Kidney (tissue), 14 donors: ENCODE results near the gene ZFYVE1. TPM values are rescaled to one million over a fixed set of nuclear protein-coding genes. Genes with fewer than 3 reads are reported as not detected.
A peak's percentile ranks its signal among the peaks of the same experiment; 100 is the strongest.

ENCODE experiments used
- DNase-seq, 5 donors: peaks; one replicate each; pipeline ENCODE4 v3.0.0-alpha.2; 2013 to 2020
- FAIRE-seq: peaks from 2 replicates; lab custom pipeline; 2012; peaks lifted over from hg19 to GRCh38; lab: Jason Lieb, UNC
- H3K27ac ChIP-seq, 2 donors: one replicate each; pipeline ENCODE4 v1.7.0; 2013; ENCODE audit warnings: low read depth in 2 of 2, low read length in 2 of 2, inconsistent platforms in 1 of 2
- H3K27me3 ChIP-seq: one replicate; pipeline ENCODE4 v1.7.1; 2013; ENCODE audit warnings: low read length, inconsistent platforms; ENCODE audit not compliant: control insufficient read depth, insufficient read depth
- H3K36me3 ChIP-seq, 3 donors: one replicate each; pipeline versions ENCODE4 v1.7.0 to v1.7.1; 2013; ENCODE audit warnings: low read length in 3 of 3, control low read depth in 1 of 3, inconsistent platforms in 1 of 3; ENCODE audit not compliant: insufficient read depth in 3 of 3, control insufficient read depth in 2 of 3
- H3K4me1 ChIP-seq, 3 donors: one replicate each; pipeline versions ENCODE4 v1.7.0 to v1.7.1; 2013; ENCODE audit warnings: low read length in 3 of 3, inconsistent platforms in 1 of 3, low read depth in 1 of 3; ENCODE audit not compliant: control insufficient read depth in 2 of 3, insufficient read depth in 2 of 3
- H3K4me3 ChIP-seq, 3 donors: one replicate each; pipeline versions ENCODE4 v1.7.0 to v1.8.1; 2013; ENCODE audit warnings: low read length in 3 of 3, control low read depth in 1 of 3, inconsistent platforms in 1 of 3
- H3K9ac ChIP-seq, 3 donors: one replicate each; pipeline versions ENCODE4 v1.7.0 to v1.7.1; 2013; ENCODE audit warnings: low read length in 3 of 3, control low read depth in 1 of 3, inconsistent platforms in 1 of 3
- H3K9me3 ChIP-seq, 3 donors: one replicate each; pipeline versions ENCODE4 v1.7.0 to v1.7.1; 2013; ENCODE audit warnings: low read length in 3 of 3, control low read depth in 1 of 3, inconsistent platforms in 1 of 3; ENCODE audit not compliant: control insufficient read depth in 2 of 3, insufficient read depth in 1 of 3
- CTCF ChIP-seq: IDR thresholded peaks from 3 replicates; pipeline ENCODE4 v1.5.1; 2012; ENCODE audit warnings: mild to moderate bottlenecking, moderate library complexity, borderline replicate concordance; ENCODE audit not compliant: insufficient read depth; ENCODE audit errors: extremely low read depth
- intact Hi-C: fragments of 100-400 bp; cut with DNase I; formaldehyde crosslinking; loops from one replicate; pipeline ENCODE4 v1.11.1; 2022
- polyA plus RNA-seq: library from polyadenylated mRNA; stranded (reverse); fragments of 350-450 nt; fragmentation: Illumina TruSeq; extraction: RNeasy Lipid Tissue Mini Kit (QIAGEN cat#74804); gene quantifications from one replicate; pipeline ENCODE4 v1.2.3, GENCODE V29; 2014; ENCODE audit warnings: low read depth, low replicate concordance; ENCODE audit not compliant: insufficient read depth
- total RNA-seq: library from RNA; stranded (reverse); fragmentation: NEBNext Ultra II Directional; extraction: Animal tissue kit (Norgen Biotek cat#: 25700); gene quantifications from one replicate; pipeline ENCODE4 v1.2.1, GENCODE V29; 2021
- donor health status: control.
- donor health status: control.
- donor health status: control.
- donor health status: control.
- donor health status: control.
- donor health status: DM: yes; HTN: yes; CAD: no.
- donor health status: Normal renal cell carcinoma (clear cell type).

Gene ZFYVE1
- total and polyA plus RNA-seq, 2 donors from 2014 or later = 10.7 to 18.8 TPM

GRCh38 chr14:72952171-72952570, 74.7 kb downstream of the ZFYVE1 start:
- Histone ChIP-seq H3K9me3 (no peaks in the 10 kb centered on the region), H3K9ac (no peak overlapping the region), H3K27ac (no peak overlapping the region), H3K27me3 (no peaks in the 10 kb centered on the region), H3K4me3 (no peak overlapping the region), H3K36me3 (peaks cover 0 to 13% (median 4%) of the 10 kb centered on the region in 3 donors), H3K4me1 (no peaks in the 10 kb centered on the region)
- no peak for FAIRE-seq
- no peak for TF ChIP-seq CTCF
- intact Hi-C loops = no loop called here
- DNase-seq = no peak

- Histone ChIP-seq H3K36me3 (peaks cover 0 to 5% (median 0%) of the 10 kb centered on the region in 3 donors), H3K9me3 (no peaks in the 10 kb centered on the region), H3K4me3 (no peak overlapping the region), H3K4me1 (no peaks in the 10 kb centered on the region), H3K27ac (no peak overlapping the region), H3K9ac (no peak overlapping the region), H3K27me3 (no peaks in the 10 kb centered on the region)
- intact Hi-C loops = no loop called here
- DNase-seq (peak; percentile 68 to 80 (median 73)), FAIRE-seq (peak; percentile 47)
- TF ChIP-seq CTCF = peak; percentile 78
Observed at GRCh38 chr14:72948481-72949138, 78.3 kb downstream of the ZFYVE1 start.

GRCh38 chr14:72947366-72948160, 79.3 kb downstream of the ZFYVE1 start:
- intact Hi-C loops = no loop called here
- Histone ChIP-seq H3K9ac (no peak overlapping the region), H3K27me3 (no peaks in the 10 kb centered on the region), H3K4me1 (no peaks in the 10 kb centered on the region), H3K4me3 (no peak overlapping the region), H3K27ac (no peak overlapping the region), H3K9me3 (no peaks in the 10 kb centered on the region), H3K36me3 (peaks cover 0 to 15% (median 2%) of the 10 kb centered on the region in 3 donors)
- DNase-seq (no peak), FAIRE-seq (no peak)
- no peak for TF ChIP-seq CTCF
